GM12892 (cell line): Measurements from ENCODE around the gene DOK7.

Experiments used
- POLR2A ChIP-seq: IDR thresholded peaks from 2 replicates; pipeline ENCODE4 v1.6.1; 2011; ENCODE audit warnings: low read depth, low read length, control low read depth
- POLR2AphosphoS5 ChIP-seq: IDR thresholded peaks from 2 replicates; pipeline ENCODE4 v1.6.1; 2011; ENCODE audit warnings: low read depth, low read length, control low read depth

- TF ChIP-seq POLR2AphosphoS5 (no peak), POLR2A (no peak)
Measured at GRCh38 chr4:3529363-3529762, 66.3 kb downstream of the DOK7 start.
